HG03378 (cell line): ENCODE data around the gene PRR20B.
"Not testable (repeated sequence)": the region's sequence is repeated elsewhere in the genome, so short reads cannot be mapped to it uniquely, and the experiment has no call there.

Experiments used
- ATAC-seq: cut with Tn5 transposase; IDR thresholded peaks from one replicate; pipeline ENCODE4 v1.9.1; 2021; ENCODE audit warnings: mild to moderate bottlenecking, moderate library complexity; ENCODE audit not compliant: unreplicated experiment

The PRR20B gene

GRCh38 chr13:57147188-57147587 is at the start of gene PRR20B:
PRR20B (plus strand) TSS chr13:57147488; CDS start chr13:57147875, 387 bp downstream.
- not testable (repeated sequence) for ATAC-seq

- ATAC-seq, result no peak
These were observed 32.3 kb upstream of the PRR20B start for GRCh38 chr13:57114945-57115344.

- ATAC-seq, result no peak
These were observed 23.6 kb upstream of the PRR20B start for GRCh38 chr13:57123681-57124080.

GRCh38 chr13:57128909-57129308 is 18.4 kb upstream of the PRR20B start:
- ATAC-seq, result no peak

DNA sequence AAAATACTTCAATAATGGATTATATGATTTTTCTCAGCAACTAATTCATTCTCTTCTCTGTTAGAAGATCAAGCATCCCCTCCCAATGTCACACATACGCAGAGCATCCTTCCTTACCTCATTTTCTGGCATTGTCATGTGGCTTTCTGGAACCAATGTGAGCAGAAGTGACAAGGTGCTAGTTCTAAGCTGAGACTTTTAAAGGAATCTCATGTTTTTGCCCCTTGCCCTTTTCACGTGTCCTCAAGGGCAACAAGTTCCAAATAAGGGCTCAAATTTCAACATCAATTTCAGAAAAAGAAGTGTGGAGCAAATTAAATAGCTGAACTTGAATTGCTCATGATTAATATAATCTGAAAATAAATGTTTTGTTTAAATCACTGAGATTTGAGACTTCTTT is 11.2 kb upstream of the PRR20B start:
- no peak for ATAC-seq

DNA sequence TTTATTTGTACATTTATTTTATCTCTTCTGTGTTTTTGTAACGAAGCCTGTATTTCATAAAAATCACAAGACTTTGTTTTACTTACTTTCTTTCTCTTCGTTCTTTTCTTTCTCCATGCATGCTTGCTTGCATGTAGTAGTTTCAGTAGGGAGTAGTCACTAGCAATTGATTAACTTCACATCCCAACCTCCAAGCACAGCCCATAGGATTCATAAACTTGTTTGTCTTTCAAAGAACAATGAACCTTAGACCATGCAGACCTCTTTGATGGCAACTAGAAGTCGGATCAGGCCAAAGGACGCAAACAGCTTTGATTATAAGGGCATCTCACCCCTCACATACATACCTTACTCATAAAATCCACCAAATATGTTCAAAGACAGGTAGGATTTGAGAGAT is 9.7 kb upstream of the PRR20B start:
- no peak for ATAC-seq

DNA sequence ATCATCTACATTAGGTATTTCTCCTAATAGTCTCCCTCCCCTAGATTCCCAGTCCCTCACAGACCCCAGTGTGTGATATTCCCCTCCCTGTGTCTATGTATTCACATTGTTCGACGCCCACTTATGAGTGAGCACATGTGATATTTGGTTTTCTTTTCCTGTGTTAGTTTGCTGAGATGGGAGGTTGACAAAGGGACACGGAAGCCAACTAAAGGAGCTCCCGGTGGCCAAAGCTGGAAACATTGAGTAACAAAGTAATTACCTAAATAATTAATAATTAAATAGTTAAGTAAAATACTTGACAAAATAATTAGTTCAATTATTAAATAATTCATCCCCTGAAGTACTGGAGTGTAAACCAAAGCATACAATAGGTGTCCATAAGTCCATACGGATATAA is 8.3 kb upstream of the PRR20B start:
- no peak for ATAC-seq

GRCh38 chr13:57139781-57140180 is 7.5 kb upstream of the PRR20B start:
- not testable (repeated sequence) for ATAC-seq

DNA sequence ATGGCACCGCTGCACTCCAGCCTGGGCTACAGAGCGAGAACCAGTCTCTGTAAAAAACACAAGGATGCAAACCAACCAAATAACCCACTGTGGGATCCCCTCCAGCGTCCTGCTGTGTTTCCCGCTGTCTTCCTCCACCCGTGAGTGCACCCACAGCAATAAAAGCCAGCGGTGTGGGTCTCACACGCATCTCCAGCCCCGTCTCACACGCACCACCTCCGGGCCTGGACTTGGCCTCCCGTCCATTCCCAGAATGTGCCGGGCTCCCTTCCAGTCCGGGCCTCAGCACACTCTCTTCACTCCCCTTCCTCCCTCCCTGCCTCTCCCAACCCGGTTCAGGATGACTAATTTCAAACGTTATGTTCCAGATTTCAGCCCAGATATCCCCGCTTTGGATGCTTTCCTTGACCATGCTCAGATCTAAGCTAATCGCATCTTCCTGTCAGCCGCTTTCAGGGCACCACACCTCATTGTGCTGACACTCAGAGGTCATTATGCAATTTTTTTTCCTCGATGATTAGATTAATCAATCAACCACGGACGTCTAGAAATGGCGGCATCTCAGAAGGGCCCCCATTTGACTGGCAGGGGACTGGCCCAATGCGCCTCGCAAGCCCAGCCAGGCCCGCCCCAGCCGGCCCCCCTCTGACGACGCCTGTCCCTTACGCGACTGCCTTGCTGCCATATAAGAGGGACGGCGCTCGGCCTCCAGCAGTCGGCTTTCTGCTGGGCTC is 6.9 kb upstream of the PRR20B start, which contains the start of gene PRR20A:
Gene PRR20A, plus strand, starts transcription at position 684 of the 734 bp plus-strand sequence. CDS start 387 bp downstream, outside the sequence.
- ATAC-seq, result not testable (repeated sequence)

- not testable (repeated sequence) for ATAC-seq
These were observed 818 bp downstream of the PRR20B start for GRCh38 chr13:57148106-57148505.

GRCh38 chr13:57153761-57154160 is 6.5 kb downstream of the PRR20B start, which contains the start of gene PRR20C:
PRR20C (plus strand) TSS chr13:57154061; CDS start chr13:57154448, 387 bp downstream.
- not testable (repeated sequence) for ATAC-seq

GRCh38 chr13:57160332-57160731 is 13.0 kb downstream of the PRR20B start, which contains the start of gene PRR20D:
PRR20D (plus strand) TSS chr13:57160632; CDS start chr13:57161019, 387 bp downstream.
- not testable (repeated sequence) for ATAC-seq

- ATAC-seq, result not testable (repeated sequence)
These were observed 19.6 kb downstream of the PRR20B start, which contains the start of gene PRR20E for GRCh38 chr13:57166897-57167296. PRR20E (plus strand) TSS chr13:57167197; CDS start chr13:57167584, 387 bp downstream.

- no peak for ATAC-seq
These were observed 44.4 kb downstream of the PRR20B start for GRCh38 chr13:57191667-57192066.
